Fibroblast of the aortic adventitia (primary cell): ENCODE measurements around the gene CNTROB. TPM values are rescaled to one million over a fixed set of nuclear protein-coding genes. Genes with fewer than 3 reads are reported as not detected.
A peak's percentile ranks its signal among the peaks of the same experiment; 100 is the strongest.

Source experiments
- DNase-seq: peaks from one replicate; pipeline ENCODE4 v3.0.0-alpha.2; 2010; ENCODE audit warnings: low read depth
- H3K4me3 ChIP-seq: 2 replicates; pipeline ENCODE4 v1.5.1; 2011; ENCODE audit warnings: low read depth, mild to moderate bottlenecking, control low read depth, low read length, moderate library complexity
- CTCF ChIP-seq: IDR thresholded peaks from 2 replicates; pipeline ENCODE4 v1.5.1; 2011; ENCODE audit warnings: mild to moderate bottlenecking, low read length, control low read depth, inconsistent platforms; ENCODE audit not compliant: insufficient read depth
- total RNA-seq: library from RNA; depleted of rRNA; stranded (reverse); fragments of >200 nt; gene quantifications from 2 replicates; pipeline ENCODE4 v1.2.3, GENCODE V29; 2012; ENCODE audit warnings: low replicate concordance

The CNTROB gene
- total RNA-seq, result 31.4 and 34.9 TPM in 2 replicates

- TF ChIP-seq CTCF, result no peak
- DNase-seq, result peak; percentile 99
- H3K4me3 ChIP-seq, result peak within 1 kb of the TSS; percentile 100
These were observed at the start of gene CNTROB, which contains the start of gene TRAPPC1 for GRCh38 chr17:7931709-7932482. Gene CNTROB (plus strand): TSS chr17:7932206. CDS start chr17:7933080, 874 bp downstream. Gene TRAPPC1 (minus strand): TSS chr17:7931946. CDS start chr17:7931829, 117 bp downstream.

- TF ChIP-seq CTCF, result no peak
- DNase-seq, result no peak
- peak overlapping the region; percentile 22 for H3K4me3 ChIP-seq
These were observed 49.4 kb upstream of the CNTROB start for GRCh38 chr17:7882629-7883028.

GRCh38 chr17:7883781-7884386 is 48.1 kb upstream of the CNTROB start:
- peak; percentile 64 for DNase-seq
- TF ChIP-seq CTCF, result no peak
- H3K4me3 ChIP-seq, result peak overlapping the region; percentile 59

GRCh38 chr17:7884581-7885366 is 47.2 kb upstream of the CNTROB start:
- TF ChIP-seq CTCF, result no peak
- no peak for DNase-seq
- H3K4me3 ChIP-seq, result peak overlapping the region; percentile 82

- no peak for TF ChIP-seq CTCF
- peak; percentile 18 for DNase-seq
- H3K4me3 ChIP-seq, result peak overlapping the region; percentile 82
These were observed 46.4 kb upstream of the CNTROB start for GRCh38 chr17:7885367-7886226.
